HL-60 (cell line): ENCODE results near the gene MAP3K5.

Source experiments
- DNase-seq, 2 experiments: peaks; one replicate each; pipeline ENCODE4 v3.0.0-alpha.2; 2010 to 2020; ENCODE audit warnings: low read depth in 1 of 2, low spot score in 1 of 2
- H3K27ac ChIP-seq: fragments of 250-450 bp; sonication (Bioruptor Pico); replicated peaks from 2 replicates; pipeline ENCODE4 v1.5.1; 2020; ENCODE audit warnings: mild to moderate bottlenecking, moderate library complexity
- H3K27me3 ChIP-seq: fragments of 250-450 bp; sonication (Bioruptor Pico); 2 replicates; pipeline ENCODE4 v1.5.1; 2021; ENCODE audit warnings: mild to moderate bottlenecking, moderate library complexity; ENCODE audit not compliant: insufficient read depth, poor library complexity, severe bottlenecking
- H3K4me3 ChIP-seq: replicated peaks from 2 replicates; pipeline ENCODE4 v1.5.1; 2011; ENCODE audit warnings: mild to moderate bottlenecking, control low read depth, low read length; ENCODE audit not compliant: insufficient read depth
- GABPA ChIP-seq: IDR thresholded peaks from 2 replicates; pipeline ENCODE4 v1.6.1; 2012; ENCODE audit warnings: low read depth
- POLR2AphosphoS5 ChIP-seq: IDR thresholded peaks from 2 replicates; pipeline ENCODE4 v1.6.1; 2012; ENCODE audit warnings: low read depth
- SPI1 ChIP-seq: IDR thresholded peaks from 2 replicates; pipeline ENCODE4 v1.6.1; 2012; ENCODE audit warnings: low read depth, mild to moderate bottlenecking, borderline replicate concordance
- TF ChIP-seq, protein P1 (sequence below): IDR thresholded peaks from 2 replicates; pipeline ENCODE4 v1.6.1; 2012; ENCODE audit warnings: low read depth; ENCODE audit not compliant: insufficient replicate concordance
- TF ChIP-seq, protein P2 (sequence below): IDR thresholded peaks from one replicate; pipeline ENCODE4 v1.5.1; 2011; ENCODE audit warnings: low read length, control low read depth, inconsistent platforms; ENCODE audit not compliant: insufficient read depth

MAP3K5 gene

DNA sequence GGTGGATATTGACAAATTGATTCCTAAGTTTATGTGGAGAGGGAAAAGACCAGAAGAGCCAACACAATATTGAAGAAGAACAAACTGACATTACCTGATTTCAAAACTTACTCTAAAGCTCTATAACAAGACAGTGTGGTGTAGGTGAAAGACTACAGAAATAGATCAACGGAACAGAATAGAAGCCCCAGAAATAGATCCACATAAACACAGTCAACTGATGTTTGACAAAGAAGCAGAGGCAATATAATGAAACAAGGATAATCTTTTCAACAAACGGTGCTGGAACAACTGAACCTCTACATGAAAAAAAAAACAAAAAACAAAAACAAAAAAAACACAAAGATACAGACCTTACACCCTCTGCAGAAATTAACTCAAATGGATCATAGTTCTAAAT, 50.2 kb downstream of the MAP3K5 start:
- H3K4me3 ChIP-seq = no peak overlapping the region
- H3K27ac ChIP-seq = no peak overlapping the region
- DNase-seq = no peak
- no peak for TF ChIP-seq GABPA
- TF ChIP-seq, protein P1, sequence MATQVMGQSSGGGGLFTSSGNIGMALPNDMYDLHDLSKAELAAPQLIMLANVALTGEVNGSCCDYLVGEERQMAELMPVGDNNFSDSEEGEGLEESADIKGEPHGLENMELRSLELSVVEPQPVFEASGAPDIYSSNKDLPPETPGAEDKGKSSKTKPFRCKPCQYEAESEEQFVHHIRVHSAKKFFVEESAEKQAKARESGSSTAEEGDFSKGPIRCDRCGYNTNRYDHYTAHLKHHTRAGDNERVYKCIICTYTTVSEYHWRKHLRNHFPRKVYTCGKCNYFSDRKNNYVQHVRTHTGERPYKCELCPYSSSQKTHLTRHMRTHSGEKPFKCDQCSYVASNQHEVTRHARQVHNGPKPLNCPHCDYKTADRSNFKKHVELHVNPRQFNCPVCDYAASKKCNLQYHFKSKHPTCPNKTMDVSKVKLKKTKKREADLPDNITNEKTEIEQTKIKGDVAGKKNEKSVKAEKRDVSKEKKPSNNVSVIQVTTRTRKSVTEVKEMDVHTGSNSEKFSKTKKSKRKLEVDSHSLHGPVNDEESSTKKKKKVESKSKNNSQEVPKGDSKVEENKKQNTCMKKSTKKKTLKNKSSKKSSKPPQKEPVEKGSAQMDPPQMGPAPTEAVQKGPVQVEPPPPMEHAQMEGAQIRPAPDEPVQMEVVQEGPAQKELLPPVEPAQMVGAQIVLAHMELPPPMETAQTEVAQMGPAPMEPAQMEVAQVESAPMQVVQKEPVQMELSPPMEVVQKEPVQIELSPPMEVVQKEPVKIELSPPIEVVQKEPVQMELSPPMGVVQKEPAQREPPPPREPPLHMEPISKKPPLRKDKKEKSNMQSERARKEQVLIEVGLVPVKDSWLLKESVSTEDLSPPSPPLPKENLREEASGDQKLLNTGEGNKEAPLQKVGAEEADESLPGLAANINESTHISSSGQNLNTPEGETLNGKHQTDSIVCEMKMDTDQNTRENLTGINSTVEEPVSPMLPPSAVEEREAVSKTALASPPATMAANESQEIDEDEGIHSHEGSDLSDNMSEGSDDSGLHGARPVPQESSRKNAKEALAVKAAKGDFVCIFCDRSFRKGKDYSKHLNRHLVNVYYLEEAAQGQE = no peak
- TF ChIP-seq POLR2AphosphoS5 = no peak
- TF ChIP-seq, protein P2, sequence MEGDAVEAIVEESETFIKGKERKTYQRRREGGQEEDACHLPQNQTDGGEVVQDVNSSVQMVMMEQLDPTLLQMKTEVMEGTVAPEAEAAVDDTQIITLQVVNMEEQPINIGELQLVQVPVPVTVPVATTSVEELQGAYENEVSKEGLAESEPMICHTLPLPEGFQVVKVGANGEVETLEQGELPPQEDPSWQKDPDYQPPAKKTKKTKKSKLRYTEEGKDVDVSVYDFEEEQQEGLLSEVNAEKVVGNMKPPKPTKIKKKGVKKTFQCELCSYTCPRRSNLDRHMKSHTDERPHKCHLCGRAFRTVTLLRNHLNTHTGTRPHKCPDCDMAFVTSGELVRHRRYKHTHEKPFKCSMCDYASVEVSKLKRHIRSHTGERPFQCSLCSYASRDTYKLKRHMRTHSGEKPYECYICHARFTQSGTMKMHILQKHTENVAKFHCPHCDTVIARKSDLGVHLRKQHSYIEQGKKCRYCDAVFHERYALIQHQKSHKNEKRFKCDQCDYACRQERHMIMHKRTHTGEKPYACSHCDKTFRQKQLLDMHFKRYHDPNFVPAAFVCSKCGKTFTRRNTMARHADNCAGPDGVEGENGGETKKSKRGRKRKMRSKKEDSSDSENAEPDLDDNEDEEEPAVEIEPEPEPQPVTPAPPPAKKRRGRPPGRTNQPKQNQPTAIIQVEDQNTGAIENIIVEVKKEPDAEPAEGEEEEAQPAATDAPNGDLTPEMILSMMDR = no peak
- no peak for TF ChIP-seq SPI1
- no peaks in the 10 kb centered on the region for H3K27me3 ChIP-seq

DNA sequence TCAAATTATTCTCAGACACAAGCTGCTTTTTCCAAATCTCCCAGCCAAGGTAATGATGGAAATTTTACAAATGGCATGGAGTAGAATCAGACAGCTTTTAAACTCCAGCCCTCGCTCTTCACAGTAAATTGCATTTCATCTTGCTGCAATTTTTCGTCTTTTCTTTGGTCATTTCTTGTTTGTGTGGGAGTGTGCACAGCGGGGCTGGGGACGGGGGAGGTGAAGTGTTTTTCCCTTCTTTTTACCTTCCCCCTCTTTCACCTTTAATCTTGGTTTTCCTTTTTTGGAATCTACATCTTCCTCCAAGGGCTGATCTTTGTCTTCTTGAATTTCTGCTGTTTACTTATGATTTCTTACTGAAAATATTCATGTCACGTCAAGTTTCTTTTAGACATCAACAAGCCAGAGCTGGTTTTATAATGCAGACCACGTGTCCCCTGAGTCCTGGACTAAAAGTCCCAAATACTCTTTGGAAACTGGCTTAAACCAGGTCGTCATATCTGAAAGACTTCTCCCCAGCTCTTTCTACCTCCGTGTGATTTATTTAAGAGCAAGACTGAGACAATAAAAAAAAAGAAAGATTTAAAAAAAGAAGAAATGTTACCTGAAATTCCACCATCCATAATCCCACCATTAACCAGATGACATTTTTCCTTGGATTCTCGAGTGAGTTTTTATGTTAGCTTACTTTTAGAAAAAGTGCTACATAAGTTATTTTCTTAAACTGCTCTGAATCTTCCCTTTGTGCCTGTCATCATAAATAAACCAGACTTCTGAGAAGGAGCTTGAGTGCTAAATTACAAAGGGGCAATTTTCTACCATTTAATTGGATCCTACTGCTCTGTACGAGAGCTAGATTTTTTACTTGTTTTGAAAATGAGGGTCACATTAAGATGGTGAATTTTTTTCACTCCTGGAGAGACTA, 52.0 kb downstream of the MAP3K5 start:
- no peak overlapping the region for H3K27ac ChIP-seq
- TF ChIP-seq SPI1 (no peak), GABPA (no peak), POLR2AphosphoS5 (no peak)
- TF ChIP-seq, protein P2 = no peak
- no peak for DNase-seq
- no peak overlapping the region for H3K4me3 ChIP-seq
- no peaks in the 10 kb centered on the region for H3K27me3 ChIP-seq

DNA sequence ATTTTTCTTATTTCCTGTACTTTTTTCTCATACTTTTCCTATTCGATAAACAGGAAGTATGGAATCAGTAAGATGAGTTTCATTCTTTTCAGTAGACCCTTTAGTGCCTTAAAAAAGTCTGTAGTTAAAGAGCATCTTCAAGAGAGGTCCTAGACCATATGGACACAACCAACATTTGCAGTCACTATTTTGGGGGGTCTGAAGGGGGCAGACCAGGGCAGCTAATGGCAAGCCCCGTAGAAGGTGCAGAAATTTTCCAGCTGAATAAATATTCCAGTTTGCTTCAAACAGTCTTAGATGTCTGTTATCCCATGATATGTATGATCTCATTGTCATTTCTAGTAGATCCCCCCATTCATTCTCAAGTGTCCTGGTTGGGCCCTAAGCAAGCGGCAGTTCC, 52.8 kb downstream of the MAP3K5 start:
- no peak overlapping the region for H3K27ac ChIP-seq
- no peak overlapping the region for H3K4me3 ChIP-seq

More for the DNA sequence above, 52.8 kb downstream of the MAP3K5 start:
- no peaks in the 10 kb centered on the region for H3K27me3 ChIP-seq
- DNase-seq = no peak
- TF ChIP-seq, protein P1 = no peak
- TF ChIP-seq POLR2AphosphoS5 = no peak
- TF ChIP-seq, protein P2 = no peak
- no peak for TF ChIP-seq GABPA
- no peak for TF ChIP-seq SPI1
